Anterior cingulate cortex (tissue), 58 donors: ENCODE data around the gene CHPF2.
A peak's percentile ranks its signal among the peaks of the same experiment; 100 is the strongest.

ENCODE experiments used
- DNase-seq, 58 donors: peaks; one replicate each; lab custom pipeline; 2025; lab: John Stamatoyannopoulos, UW

Gene CHPF2

DNA sequence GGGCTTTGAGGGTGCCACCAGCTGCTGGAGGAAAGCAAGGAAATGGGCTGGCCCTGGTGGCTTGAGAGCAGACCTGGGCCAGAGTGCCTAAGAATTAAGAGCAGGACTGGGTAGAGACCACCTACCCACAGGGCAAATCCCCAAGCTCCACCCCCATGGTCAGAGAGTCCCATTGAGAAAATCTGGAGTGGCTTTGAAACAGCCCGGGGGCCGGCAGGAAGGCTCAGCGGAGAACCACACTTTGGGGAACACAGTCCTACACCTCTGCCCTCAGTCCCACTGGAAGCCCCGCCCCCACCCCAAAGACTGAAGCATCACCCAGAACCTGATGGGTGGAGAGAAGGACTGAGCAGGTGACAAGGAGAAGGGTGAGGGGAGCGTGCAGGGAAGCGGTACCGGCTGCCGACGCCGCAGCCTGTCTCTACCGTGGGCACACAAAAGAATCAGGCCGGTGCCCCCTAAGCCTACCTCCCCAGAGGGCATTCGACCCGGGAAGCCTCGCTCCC is 12.6 kb downstream of the CHPF2 start:
- DNase-seq: no peak

DNA sequence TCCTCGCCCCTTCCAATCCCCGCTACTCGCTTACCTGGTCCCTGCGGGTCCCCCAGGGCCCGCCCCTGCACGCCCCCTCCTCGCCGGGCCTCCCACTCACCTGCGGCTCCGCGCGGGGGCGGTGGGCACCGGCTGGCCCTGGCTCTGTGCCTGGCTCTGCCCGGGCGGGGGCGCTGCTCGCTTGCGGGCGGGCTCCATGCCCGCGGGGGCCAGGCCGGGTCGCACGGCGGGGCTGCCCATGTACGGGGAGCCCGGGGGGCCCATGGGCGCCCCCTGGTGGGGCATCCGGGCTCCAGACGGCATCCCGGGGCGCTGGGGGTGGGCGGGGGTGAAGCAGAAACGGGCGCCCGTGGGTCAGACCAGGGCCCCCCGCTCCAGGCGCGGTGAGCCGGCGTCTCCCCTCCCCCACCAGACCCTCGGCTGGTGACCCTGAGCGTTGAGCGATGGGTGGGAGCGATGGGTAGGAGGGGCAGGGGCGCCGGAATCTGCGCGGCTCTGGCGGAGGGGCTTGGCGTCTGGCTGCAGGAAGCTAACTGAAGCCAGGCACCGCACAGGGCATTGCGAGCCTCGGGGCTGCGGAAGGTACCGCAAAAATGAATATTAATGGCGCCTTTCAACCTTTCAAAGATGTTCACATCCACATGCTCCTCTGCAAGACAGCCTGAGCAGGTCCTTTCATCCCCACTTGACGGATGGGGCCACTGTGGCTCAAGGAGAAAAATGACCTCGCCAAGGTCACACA is 13.2 kb downstream of the CHPF2 start:
- peak in 2 of 58 donors; percentile 26 to 60 for DNase-seq

DNA sequence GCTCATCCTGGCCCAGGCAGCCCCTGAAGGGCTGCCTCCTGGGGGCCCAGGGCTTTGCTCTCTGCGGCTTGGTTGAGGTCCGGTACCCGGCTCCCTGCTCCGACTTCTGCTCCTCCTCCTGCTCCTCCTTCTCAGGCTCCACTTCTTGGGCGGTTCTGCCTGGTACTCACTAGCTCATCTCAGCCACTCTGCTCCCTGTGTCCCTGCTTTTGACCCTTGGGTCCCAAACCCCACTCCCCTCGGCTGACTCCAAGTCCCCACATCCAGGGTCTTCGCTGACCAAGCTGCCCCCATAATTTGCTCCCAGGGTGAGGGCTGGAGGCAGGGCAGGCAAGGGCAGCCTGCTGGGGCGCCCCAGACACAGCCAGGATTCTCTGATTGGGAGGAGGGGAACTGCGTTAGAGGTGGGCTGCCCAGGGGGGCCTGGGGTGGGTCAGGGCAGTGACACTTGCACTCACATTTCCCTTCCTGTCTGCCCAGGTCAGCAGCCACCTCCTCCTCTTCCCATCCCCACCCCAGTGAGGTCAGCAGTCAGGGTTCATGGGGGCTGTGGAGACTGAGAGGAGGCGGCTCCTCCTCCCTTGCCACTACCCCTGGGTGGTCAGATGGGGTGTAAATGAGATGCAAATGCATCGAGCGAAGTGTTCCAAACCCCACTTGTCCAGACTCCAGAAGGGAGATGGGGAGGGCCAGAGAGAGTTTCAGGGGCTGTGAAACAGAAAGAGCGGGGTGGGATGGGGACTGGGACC is 14.0 kb downstream of the CHPF2 start:
- DNase-seq: no peak

DNA sequence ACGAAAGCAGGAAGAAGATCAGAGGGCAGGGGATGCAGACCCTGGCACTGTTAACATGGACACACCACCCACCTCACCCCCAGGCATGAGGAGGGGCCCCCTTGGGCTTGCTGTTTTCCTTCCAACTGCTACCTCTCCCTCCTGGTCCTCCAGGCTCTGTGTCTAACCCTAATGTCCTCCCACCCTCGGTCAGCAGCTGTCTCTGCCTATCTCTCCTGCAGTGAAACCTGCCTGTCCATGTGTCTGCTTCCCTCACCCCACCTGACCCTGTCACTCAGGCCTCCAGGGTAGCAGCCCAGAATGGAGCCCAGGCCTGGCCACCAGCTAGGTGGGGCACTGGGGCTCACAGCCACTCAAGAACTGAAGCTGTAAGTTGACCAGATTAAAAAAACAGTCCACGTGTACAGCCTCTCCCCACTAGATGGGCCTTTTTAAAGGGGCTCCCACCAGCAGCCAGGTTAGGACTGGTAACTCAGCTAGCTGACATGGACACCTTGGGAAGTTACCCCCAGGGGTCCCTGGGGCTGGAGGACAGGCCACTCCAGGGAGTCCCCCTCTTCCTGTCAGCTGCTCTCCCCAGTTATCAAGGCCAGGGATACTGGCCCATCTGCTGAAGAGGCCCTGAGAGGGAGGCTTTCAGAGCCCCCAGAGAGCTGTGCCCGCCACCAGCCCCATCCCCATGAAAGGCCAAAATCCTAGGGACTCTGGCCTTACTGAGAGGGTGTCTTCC is 14.7 kb downstream of the CHPF2 start:
- no peak for DNase-seq

DNA sequence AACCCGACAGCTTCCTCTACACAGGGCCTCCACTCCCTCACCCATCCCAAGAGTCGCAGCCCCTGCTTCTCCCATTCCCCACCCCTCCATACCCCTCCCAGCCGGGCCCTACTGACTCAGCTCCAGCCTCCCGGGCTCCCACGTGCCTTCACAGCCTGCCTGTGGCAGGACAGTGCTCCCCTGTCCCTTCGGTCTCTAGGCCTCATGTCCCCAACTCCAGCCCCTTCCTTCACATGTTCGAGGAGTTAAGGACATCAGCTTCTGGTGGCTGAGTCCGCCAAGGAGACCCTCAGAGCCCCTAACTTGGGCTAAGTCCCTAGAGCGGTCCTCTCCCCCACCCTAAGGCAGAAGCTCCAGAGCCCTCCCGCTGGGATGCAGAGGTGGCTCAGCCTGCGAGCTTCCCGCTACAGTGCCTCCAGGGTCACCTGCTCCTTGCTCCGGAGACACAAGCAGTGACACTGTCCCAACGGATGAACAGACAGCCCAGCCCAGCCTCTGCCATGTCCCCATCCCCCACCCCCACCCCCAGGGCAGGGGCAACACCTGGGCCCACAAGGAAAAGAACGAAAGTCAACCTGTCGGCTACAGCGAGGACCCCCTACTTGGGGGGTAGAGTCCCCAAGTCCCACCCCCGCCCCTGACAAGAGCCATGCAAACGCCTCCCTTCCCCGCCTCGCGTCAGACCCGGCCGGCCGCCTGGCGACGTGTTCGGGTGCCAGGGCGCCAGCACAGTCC is 15.5 kb downstream of the CHPF2 start:
- peak in 3 of 58 donors; percentile 27 to 63 (median 37) for DNase-seq

DNA sequence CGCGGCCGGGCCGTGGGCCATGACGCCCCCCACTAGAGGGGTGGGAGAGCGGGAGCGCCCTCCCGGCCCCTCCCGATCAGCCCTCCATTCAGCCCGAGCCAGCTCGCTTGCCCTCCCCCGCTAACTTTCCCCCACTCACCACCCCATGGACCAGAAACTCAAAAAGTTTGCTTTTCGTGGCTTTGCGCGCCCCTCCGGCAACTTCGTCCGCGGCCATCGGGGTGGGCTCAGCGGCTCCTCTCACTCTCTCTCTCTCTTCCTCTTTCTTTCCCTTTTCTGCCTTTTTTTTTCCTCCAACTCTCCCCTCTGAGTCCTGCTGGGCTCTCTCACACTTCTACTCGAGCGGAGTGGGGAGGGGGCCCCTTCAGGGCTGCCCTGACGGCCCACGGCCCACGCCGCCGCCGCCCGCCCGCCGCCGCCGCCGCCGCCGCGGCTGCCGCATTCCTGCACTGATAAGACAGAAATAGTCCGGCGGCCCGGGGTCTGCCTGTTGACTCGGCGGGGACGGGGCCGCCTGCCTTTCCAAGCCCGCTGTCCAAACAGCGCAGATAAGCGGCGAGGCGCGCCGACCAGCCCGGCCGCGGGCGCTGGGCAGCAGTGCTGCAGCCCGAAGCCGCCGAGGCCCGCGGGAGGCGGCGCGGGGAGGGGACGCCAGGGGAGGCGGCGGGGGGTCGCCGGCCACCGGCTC is 16.2 kb downstream of the CHPF2 start, which contains the start of gene SMARCD3:
Gene SMARCD3 (minus strand): TSS at position 349 of the 688 bp plus-strand sequence. CDS start 132 bp downstream, at position 217.
- DNase-seq: peak in 41 of 58 donors; percentile 32 to 77 (median 58)

DNA sequence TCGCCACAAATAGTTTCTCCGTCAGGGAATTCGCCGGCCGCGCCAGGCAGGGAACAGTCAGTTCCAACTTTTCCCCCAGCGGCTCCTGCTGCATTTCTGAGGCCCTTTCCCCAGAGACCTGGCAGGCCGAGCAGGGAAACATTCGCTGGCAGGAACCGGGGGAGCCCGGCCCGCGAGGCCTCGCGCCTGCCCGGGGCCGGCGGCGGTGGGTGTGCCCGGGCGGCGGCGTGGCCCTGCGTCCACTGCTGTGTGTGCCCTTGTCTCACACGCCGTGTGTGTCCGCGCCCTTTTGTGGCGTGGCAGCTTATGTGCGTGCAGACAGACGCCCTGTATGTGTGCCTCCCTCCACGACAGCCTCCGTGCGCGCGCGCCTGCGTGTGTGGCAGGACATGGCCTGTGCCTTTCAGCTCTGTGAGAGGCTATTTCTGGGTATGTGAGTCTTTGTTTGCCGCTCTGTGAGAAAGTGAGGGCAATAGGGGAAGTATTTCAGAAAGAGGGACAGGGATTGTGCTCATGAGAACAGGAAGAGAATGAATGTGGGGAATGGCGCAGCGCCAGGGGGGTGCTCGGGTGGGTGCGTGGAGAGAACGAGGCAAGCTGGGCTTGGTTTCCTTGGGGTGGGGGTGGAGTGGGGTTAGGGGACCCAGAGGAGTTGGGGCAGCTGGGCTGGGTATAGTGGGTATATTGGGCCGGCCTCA is 16.9 kb downstream of the CHPF2 start:
- peak in 43 of 58 donors; percentile 24 to 81 (median 62) for DNase-seq

DNA sequence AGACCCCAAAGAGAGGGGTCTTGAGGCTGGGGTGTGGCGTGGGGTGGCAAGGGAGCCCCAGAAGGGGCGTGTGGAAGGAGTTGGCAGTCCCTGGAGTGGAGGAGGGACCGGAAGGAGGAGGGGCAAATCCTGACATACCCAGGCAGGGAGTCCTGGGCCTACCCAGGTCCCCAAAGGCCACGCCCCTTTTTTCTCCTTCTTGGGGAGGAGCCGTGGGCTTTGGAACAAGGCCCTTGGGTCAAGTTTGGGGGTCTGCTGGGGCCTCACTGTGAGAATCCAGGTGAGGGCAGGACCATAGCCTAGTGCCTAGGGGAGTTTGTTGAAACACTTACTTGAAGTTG is 17.4 kb downstream of the CHPF2 start:
- peak in 5 of 58 donors; percentile 20 to 50 (median 40) for DNase-seq

DNA sequence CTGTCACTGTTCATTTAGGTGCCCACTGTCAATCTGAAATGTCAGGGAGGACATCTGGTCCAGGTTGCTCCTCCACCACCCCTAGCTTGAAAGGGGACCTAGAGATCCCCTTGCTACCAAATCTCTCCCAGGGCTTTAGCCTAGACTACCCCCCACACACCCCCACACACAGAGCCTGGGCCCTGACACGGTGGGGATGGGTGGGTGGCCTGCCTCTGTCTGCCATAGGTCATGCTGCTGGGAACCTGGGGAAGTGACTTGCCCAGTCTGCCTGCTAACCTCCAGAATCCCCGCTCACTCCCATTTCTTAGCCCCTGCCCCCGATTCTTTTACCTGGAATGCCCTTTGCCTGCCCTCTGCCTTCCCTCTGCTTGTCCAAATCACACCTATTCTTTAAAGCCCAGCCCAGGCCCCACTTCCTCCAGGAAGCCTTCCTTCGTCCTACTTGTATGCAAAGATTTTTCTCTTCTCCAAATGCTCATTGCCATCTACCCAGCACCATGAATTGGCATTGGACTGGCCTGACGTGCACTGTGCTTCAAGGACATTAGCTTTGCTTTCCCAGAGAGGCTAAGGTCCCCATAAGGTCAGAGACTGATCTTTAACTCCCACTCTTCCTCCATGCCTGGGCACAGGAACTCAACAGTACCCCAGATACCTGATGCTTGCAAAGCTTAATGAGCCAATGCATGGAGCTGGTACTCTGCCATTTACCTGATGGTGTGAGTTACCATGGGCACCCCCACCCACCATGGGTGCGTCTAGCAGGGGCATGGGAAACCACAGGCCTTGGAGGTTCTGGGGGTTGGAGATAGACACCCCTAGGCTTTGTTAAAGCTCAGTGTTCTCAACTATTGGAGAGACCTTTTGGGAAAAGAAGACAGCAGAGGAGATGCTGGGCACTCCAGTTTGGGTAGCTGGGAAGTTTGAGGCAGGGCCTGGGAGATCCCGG is 18.2 kb downstream of the CHPF2 start:
- no peak for DNase-seq

DNA sequence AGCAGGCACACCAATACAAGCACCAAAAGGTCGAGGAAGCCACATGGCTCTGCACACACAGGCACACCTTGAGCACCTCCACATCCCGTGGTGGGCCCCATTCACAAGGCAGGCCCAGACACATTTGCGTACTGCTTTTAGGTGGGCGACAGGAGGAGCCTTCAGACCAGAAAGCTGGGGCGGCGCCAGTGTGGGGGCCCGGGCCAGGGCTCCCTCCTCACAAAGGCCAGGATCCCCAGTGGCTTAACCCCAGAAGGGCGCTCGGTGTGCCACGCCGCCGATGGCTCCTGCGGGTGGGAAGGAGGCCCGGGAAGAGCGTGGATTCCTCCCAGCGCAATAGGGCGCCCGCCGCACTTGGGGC is 19.0 kb downstream of the CHPF2 start:
- peak in 16 of 58 donors; percentile 32 to 77 (median 59) for DNase-seq

DNA sequence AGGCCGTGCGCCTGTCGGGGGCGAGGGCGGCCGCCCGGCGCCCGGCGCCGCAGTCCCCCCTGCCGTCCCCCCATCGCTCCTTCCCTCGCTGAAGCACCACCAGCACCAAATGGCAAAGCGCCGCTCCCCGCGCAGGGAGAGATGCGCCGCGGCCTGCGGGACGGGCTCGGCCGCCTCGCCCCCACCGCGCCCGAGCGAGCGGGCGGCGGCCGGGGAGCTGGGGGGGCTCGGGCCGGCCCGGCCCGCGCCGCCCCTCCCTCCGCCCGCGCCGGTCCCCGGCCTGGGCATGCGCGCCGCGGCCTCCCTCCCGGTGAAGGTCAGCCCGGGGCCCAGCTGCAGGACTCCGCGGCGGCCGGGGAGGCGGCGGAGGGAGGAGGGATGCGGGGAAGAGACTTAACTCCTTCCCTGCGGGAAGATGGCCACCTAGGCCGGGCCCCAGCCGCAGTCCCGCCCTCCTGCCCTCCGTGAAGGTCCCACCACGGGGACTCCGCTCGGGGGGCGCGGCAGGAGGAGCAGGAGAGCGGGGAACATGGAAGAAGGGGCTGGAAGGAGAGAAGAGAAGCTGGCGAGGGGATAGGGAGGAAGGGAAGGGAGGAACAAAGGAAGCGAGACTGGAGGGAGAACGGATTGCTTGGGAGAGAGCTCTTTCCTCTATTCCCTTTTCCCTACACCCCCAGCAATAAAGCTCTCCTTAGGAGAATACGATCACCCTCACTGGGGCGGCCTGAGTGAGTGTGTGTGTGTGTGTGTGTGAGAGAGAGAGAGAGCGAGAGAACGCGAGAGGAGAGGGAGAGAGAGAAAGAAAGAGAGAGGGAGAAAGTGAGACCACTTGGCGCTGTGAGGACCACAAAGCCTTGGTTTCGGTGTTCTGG is 19.6 kb downstream of the CHPF2 start:
- peak in 55 of 58 donors; percentile 46 to 85 (median 75) for DNase-seq

DNA sequence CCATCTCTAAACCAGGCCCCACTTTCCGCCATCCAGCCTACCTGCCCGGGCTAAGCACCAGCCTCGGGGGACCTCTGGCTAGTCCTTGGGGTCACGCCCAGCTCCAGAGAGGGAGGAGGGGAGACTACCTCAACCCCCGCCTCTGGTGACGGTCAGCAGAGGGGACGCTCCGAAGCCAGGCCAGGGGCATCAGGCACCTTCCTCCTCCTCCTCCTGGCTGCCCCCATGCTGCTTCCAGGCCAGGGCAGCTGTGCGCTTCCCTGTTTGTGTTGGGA is 20.2 kb downstream of the CHPF2 start:
- no peak for DNase-seq

DNA sequence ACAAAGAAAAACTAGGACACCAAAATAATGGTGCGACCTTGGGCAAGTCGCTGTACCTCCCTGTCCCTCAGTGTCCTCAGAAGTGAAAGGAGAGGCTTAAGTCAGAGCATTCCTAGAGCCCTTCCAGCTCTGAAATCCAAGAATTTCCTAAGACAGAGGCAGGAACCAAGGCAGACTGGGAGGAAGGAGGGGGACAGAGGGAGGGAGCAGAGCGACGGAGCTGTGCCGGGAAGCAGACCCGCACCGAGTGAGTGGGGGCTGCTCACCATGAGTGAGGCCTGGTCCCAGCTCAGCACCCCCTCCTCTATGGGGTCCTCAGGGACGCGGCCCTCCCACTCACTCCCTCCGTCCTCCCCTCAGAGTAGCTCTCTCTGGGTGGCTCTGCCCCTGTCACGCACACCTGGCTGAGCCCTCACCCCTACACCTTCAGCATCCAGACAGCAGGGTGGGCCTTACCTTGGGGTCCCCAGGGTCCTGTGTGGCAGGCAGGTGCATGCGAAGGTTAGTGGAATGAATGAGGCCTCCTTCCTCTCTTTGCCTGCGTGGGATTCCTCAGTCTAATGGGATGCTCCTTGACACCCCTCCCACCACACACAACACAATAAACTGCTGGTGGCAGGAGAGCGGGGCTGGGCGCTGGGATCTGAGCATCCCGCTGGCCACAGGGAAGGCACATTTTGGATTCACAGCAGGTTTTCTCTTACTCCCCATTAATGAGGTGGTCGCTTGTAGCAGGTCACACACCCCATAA is 20.9 kb downstream of the CHPF2 start:
- no peak for DNase-seq

DNA sequence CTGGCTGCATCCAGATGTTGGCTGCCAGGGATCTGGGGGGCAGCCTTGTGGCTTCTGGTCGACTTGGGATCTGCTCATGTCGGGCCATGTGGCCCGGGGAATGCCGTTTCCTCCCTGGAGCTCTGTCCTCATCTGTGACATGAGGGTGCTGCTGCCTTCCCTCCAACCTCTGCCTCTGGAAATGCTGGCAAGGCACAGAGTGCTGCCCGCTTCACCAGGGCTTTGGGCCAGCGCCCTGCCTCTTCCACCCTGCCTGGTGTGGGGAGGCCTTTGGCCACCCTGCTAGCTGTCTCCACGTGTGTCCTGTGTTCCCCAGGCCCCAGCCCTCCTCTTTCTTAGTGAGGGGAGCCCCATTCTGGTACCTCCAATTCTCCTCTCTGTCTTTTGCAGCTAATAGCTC is 22.0 kb downstream of the CHPF2 start:
- DNase-seq: no peak

DNA sequence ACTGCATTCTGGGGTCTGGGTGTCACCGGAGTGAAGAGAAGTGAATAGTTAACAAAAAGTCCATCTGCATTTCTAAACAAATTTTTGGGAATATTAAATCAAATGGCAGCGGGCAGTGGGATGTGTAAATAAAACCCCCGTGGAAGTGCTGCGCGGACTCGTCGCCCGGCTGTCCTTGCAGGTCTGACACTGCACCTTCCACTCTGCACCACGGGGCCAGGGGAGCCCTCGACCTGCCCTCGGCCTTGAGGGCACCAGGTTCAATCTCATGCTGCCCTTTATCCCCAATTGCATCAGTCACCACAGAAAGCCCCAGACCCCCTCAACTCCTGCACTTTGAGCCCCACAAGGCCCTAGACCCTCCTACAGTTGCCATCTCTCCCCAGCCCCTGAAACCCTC is 22.6 kb downstream of the CHPF2 start:
- DNase-seq: no peak

DNA sequence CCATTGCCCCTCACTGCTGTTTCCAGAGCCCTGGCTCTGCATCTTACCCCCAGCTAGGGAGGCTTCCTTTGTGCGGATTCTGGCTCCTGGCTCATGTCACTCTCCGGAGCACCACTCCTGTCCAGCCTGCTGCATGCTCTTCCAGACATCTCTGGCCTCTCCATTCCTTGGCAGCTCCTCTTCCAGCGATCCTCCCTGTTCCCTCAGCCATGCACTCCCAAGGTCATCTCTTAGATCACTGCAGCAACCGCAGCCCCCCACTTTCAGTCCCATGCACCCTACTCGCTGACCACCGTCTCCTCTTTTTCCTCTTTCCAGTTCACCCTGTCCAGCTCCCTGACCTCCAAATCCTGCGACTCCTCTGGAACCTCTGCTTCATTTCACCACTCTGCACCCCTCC is 23.1 kb downstream of the CHPF2 start:
- no peak for DNase-seq
